ENCODE measurements around the gene LSAMP.
A peak's percentile ranks its signal among the peaks of the same experiment; 100 is the strongest.

The LSAMP gene

GRCh38 chr3:116445311-116445841 lies at the start of gene LSAMP:
TSS of gene LSAMP (minus strand) at chr3:116445487.
- no peak for DNase-seq (ENCODE audit: low spot score)
- no peak within 1 kb of the TSS for H3K27ac ChIP-seq (ENCODE audit: poor library complexity, severe bottlenecking)

GRCh38 chr3:116492379-116492778 lies 47.1 kb upstream of the LSAMP start:
- H3K9me3 ChIP-seq (ENCODE audit: severe bottlenecking): no peaks in the 10 kb centered on the region
- TF ChIP-seq CTCF (IDR thresholded peaks at IDR 0.05; ENCODE audit: poor library complexity, severe bottlenecking): no peak
- H3K4me1 ChIP-seq (ENCODE audit: insufficient read depth, poor library complexity, severe bottlenecking): no peaks in the 10 kb centered on the region
- H3K36me3 ChIP-seq (ENCODE audit: low read depth): no peaks in the 10 kb centered on the region
- no peak overlapping the region for H3K4me3 ChIP-seq (ENCODE audit: severe bottlenecking)
- peaks cover 3% of the 10 kb centered on the region for H3K27me3 ChIP-seq (ENCODE audit: insufficient read depth, poor library complexity, severe bottlenecking)
- H3K27ac ChIP-seq (ENCODE audit: poor library complexity, severe bottlenecking): no peak overlapping the region
- no peak for ATAC-seq (ENCODE audit: low read depth)
- DNase-seq (ENCODE audit: low spot score): no peak

More at GRCh38 chr3:116445311-116445841, at the start of gene LSAMP:
- ATAC-seq (ENCODE audit: low read depth): peak; percentile 25; the same call in 2 of the 3 replicates
- Histone ChIP-seq H3K4me3 (ENCODE audit: severe bottlenecking) (no peak within 1 kb of the TSS), H3K27me3 (ENCODE audit: insufficient read depth, poor library complexity, severe bottlenecking) (peaks cover 47% of the 10 kb centered on the region), H3K9me3 (ENCODE audit: severe bottlenecking) (no peaks in the 10 kb centered on the region), H3K36me3 (ENCODE audit: low read depth) (no peaks in the 10 kb centered on the region), H3K4me1 (ENCODE audit: insufficient read depth, poor library complexity, severe bottlenecking) (no peaks in the 10 kb centered on the region)
- no peak for TF ChIP-seq CTCF (IDR thresholded peaks at IDR 0.05; ENCODE audit: poor library complexity, severe bottlenecking)

- Histone ChIP-seq H3K9me3 (ENCODE audit: severe bottlenecking) (no peaks in the 10 kb centered on the region), H3K4me1 (ENCODE audit: insufficient read depth, poor library complexity, severe bottlenecking) (no peaks in the 10 kb centered on the region), H3K36me3 (ENCODE audit: low read depth) (no peaks in the 10 kb centered on the region), H3K4me3 (ENCODE audit: severe bottlenecking) (no peak overlapping the region), H3K27ac (ENCODE audit: poor library complexity, severe bottlenecking) (no peak overlapping the region), H3K27me3 (ENCODE audit: insufficient read depth, poor library complexity, severe bottlenecking) (no peaks in the 10 kb centered on the region)
- no peak for TF ChIP-seq CTCF (IDR thresholded peaks at IDR 0.05; ENCODE audit: poor library complexity, severe bottlenecking)
- DNase-seq (ENCODE audit: low spot score) (no peak), ATAC-seq (ENCODE audit: low read depth) (no peak)
These were observed 37.8 kb upstream of the LSAMP start for GRCh38 chr3:116483135-116483534.

- no peaks in the 10 kb centered on the region for H3K36me3 ChIP-seq (ENCODE audit: low read depth)
- H3K4me1 ChIP-seq (ENCODE audit: insufficient read depth, poor library complexity, severe bottlenecking): no peaks in the 10 kb centered on the region
- TF ChIP-seq CTCF (IDR thresholded peaks at IDR 0.05; ENCODE audit: poor library complexity, severe bottlenecking): no peak
- no peak overlapping the region for H3K27ac ChIP-seq (ENCODE audit: poor library complexity, severe bottlenecking)
- no peak overlapping the region for H3K4me3 ChIP-seq (ENCODE audit: severe bottlenecking)
- no peaks in the 10 kb centered on the region for H3K9me3 ChIP-seq (ENCODE audit: severe bottlenecking)
- no peaks in the 10 kb centered on the region for H3K27me3 ChIP-seq (ENCODE audit: insufficient read depth, poor library complexity, severe bottlenecking)
- no peak for DNase-seq (ENCODE audit: low spot score)
- ATAC-seq (ENCODE audit: low read depth): no peak
These were observed 31.4 kb upstream of the LSAMP start for GRCh38 chr3:116476691-116477090.

- Histone ChIP-seq H3K4me3 (ENCODE audit: severe bottlenecking) (no peak overlapping the region), H3K9me3 (ENCODE audit: severe bottlenecking) (no peaks in the 10 kb centered on the region), H3K27ac (ENCODE audit: poor library complexity, severe bottlenecking) (no peak overlapping the region), H3K36me3 (ENCODE audit: low read depth) (no peaks in the 10 kb centered on the region), H3K4me1 (ENCODE audit: insufficient read depth, poor library complexity, severe bottlenecking) (no peaks in the 10 kb centered on the region), H3K27me3 (ENCODE audit: insufficient read depth, poor library complexity, severe bottlenecking) (no peaks in the 10 kb centered on the region)
- ATAC-seq (ENCODE audit: low read depth) (no peak), DNase-seq (ENCODE audit: low spot score) (no peak)
- TF ChIP-seq CTCF (IDR thresholded peaks at IDR 0.05; ENCODE audit: poor library complexity, severe bottlenecking): no peak
These were observed 29.5 kb upstream of the LSAMP start for GRCh38 chr3:116474801-116475200.

All from RWPE2 (cell line).